ENCODE results near the gene THOC6.

GRCh38 chr16:3054965-3055733 is 31.3 kb downstream of the THOC6 start:
- no peak for TF ChIP-seq CTCF (conservative IDR thresholded peaks at IDR 0.05; ENCODE audit: low read length)
- TF ChIP-seq EZH2phosphoT487 (IDR thresholded peaks at IDR 0.05; ENCODE audit: borderline replicate concordance, low read depth, low read length), result no peak

Data from OCI-LY7 (cell line).